ENCODE results near the gene EPN2.

EPN2 gene

GRCh38 chr17:19242323-19242722 lies 5.2 kb downstream of the EPN2 start:
- DNase-seq, result no peak

GRCh38 chr17:19242926-19243325 lies 5.8 kb downstream of the EPN2 start:
- no peak for DNase-seq

GRCh38 chr17:19243838-19244237 lies 6.7 kb downstream of the EPN2 start:
- DNase-seq, result no peak

GRCh38 chr17:19244357-19244756 lies 7.2 kb downstream of the EPN2 start:
- DNase-seq, result no peak

GRCh38 chr17:19244781-19245180 lies 7.6 kb downstream of the EPN2 start:
- no peak for DNase-seq

GRCh38 chr17:19247473-19247872 lies 10.3 kb downstream of the EPN2 start:
- DNase-seq, result no peak

GRCh38 chr17:19248151-19248927 lies 11.2 kb downstream of the EPN2 start:
- no peak for DNase-seq

GRCh38 chr17:19248928-19249574 lies 11.9 kb downstream of the EPN2 start:
- no peak for DNase-seq

GRCh38 chr17:19249681-19250080 lies 12.5 kb downstream of the EPN2 start:
- no peak for DNase-seq

GRCh38 chr17:19250421-19251173 lies 13.4 kb downstream of the EPN2 start:
- no peak for DNase-seq

- no peak for DNase-seq
These were observed 15.9 kb downstream of the EPN2 start for GRCh38 chr17:19253112-19253511.

GRCh38 chr17:19254651-19255050 lies 17.5 kb downstream of the EPN2 start:
- no peak for DNase-seq

GRCh38 chr17:19255279-19255678 lies 18.1 kb downstream of the EPN2 start:
- no peak for DNase-seq

- DNase-seq, result no peak
These were observed 21.2 kb downstream of the EPN2 start for GRCh38 chr17:19258371-19258770.

GRCh38 chr17:19260958-19261357 lies 23.8 kb downstream of the EPN2 start:
- DNase-seq, result no peak

GRCh38 chr17:19261426-19261825 lies 24.3 kb downstream of the EPN2 start:
- DNase-seq, result no peak

- DNase-seq, result no peak
These were observed 25.8 kb downstream of the EPN2 start for GRCh38 chr17:19262650-19263631.

- no peak for DNase-seq
These were observed 26.5 kb downstream of the EPN2 start for GRCh38 chr17:19263641-19264051.

- DNase-seq, result no peak
These were observed 27.1 kb downstream of the EPN2 start for GRCh38 chr17:19264268-19264667.

- DNase-seq, result no peak
These were observed 27.5 kb downstream of the EPN2 start for GRCh38 chr17:19264681-19265080.

- DNase-seq, result no peak
These were observed 28.6 kb downstream of the EPN2 start for GRCh38 chr17:19265755-19266154.

- DNase-seq, result no peak
These were observed 31.4 kb downstream of the EPN2 start for GRCh38 chr17:19268611-19269010.

GRCh38 chr17:19269106-19269505 lies 31.9 kb downstream of the EPN2 start:
- no peak for DNase-seq

Data from NCI-H187 treated with DMSO at 0.1 percent for 48 hours (cell line).